ENCODE data around the gene HNRNPC. TPM values are rescaled to one million over a fixed set of nuclear protein-coding genes. Genes with fewer than 3 reads are reported as not detected.

Gene HNRNPC
- polyA plus RNA-seq, 1 donor (not counting 4 experiments of a cell fraction or from before 2014, with no cell fraction given) = 871 TPM

DNA sequence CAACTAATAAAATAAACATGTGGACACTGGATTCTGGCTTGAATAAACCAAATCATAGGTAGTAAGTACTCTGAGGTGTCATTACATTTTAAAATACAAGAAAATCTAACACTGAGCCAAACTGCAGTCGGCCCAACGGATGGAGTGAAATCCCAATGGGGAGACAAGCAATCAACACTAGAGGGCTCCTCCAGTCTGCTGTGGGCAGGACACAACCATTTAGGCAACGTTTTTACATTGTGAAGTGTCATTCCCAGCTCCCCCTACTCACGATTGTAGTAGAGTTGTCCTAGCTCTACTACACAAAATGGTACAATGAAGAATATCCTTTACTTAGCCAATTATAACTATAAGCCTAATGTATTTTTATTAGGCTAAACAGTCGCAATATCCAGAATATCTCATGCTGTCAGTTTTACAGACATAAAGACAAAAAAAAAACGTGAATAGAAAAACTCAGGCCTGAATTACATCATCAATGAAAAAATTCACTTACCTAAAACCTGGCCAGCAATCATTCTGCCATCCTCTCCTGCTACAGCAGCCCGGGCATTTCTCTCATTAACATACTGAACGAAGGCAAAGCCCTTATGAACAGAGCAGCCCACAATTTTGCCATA, 35.7 kb downstream of the HNRNPC start:
- no peak overlapping the region for H3K27ac ChIP-seq (ENCODE audit: control insufficient read depth, insufficient read depth, low read length)
- H3K36me3 ChIP-seq (ENCODE audit: control insufficient read depth in 2 of 2, extremely low read depth in 1 of 2, insufficient read depth in 2 of 2, low read length in 2 of 2) = peaks cover 26 to 47% of the 10 kb centered on the region in 2 experiments
- H3K79me2 ChIP-seq (ENCODE audit: control insufficient read depth, insufficient read depth, low read length) = peaks cover 99% of the 10 kb centered on the region
- no peak for DNase-seq (ENCODE audit: low read depth, low spot score)
- H4K20me1 ChIP-seq (ENCODE audit: control insufficient read depth, extremely low read depth, insufficient read depth, low read length) = peaks cover 49% of the 10 kb centered on the region
- TF ChIP-seq EZH2 (IDR thresholded peaks at IDR 0.05; ENCODE audit: low read length) = no peak
- peak; percentile 8 to 39 (median 29) for TF ChIP-seq CTCF (optimal IDR thresholded peaks at IDR 0.05 in 1 of 3, IDR thresholded peaks at IDR 0.05 in 1 of 3, conservative IDR thresholded peaks at IDR 0.05 in 1 of 3; ENCODE audit: extremely low read depth in 1 of 3, insufficient read depth in 2 of 3, low read length in 3 of 3)
- H3K9ac ChIP-seq (ENCODE audit: control insufficient read depth, extremely low read depth, insufficient read depth, low read length) = no peak overlapping the region
- no peaks in the 10 kb centered on the region for H3K9me3 ChIP-seq (ENCODE audit: control insufficient read depth, low read depth, low read length)
- H3K4me2 ChIP-seq (ENCODE audit: control insufficient read depth, extremely low read depth, insufficient read depth, low read depth, low read length) = no peak overlapping the region
- H3K4me3 ChIP-seq (ENCODE audit: control insufficient read depth in 2 of 3, extremely low read depth in 1 of 3, insufficient read depth in 2 of 3, low read depth in 1 of 3, low read length in 3 of 3) = no peak overlapping the region
- no peaks in the 10 kb centered on the region for H3K27me3 ChIP-seq (ENCODE audit: control insufficient read depth, extremely low read depth, insufficient read depth, low read length)
- FAIRE-seq = no peak
- no peaks in the 10 kb centered on the region for H3K4me1 ChIP-seq (ENCODE audit: control insufficient read depth, extremely low read depth, insufficient read depth, low read length)
- H3K9me1 ChIP-seq (ENCODE audit: control insufficient read depth, extremely low read depth, insufficient read depth, low read length) = no peaks in the 10 kb centered on the region
- H2AFZ ChIP-seq (ENCODE audit: control insufficient read depth, low read length) = no peak overlapping the region
- dilution Hi-C loops (cut with MboI; ENCODE audit: extremely low pct_ligation_motif_present, low sequenced_read_pairs) = no loop called here

- Histone ChIP-seq H4K20me1 (ENCODE audit: control insufficient read depth, extremely low read depth, insufficient read depth, low read length) (peaks cover 41% of the 10 kb centered on the region), H3K4me2 (ENCODE audit: control insufficient read depth, extremely low read depth, insufficient read depth, low read depth, low read length) (no peak overlapping the region), H3K9ac (ENCODE audit: control insufficient read depth, extremely low read depth, insufficient read depth, low read length) (no peak overlapping the region), H3K79me2 (ENCODE audit: control insufficient read depth, insufficient read depth, low read length) (peaks cover 98% of the 10 kb centered on the region), H3K36me3 (ENCODE audit: control insufficient read depth in 2 of 2, extremely low read depth in 1 of 2, insufficient read depth in 2 of 2, low read length in 2 of 2) (peaks cover 31 to 53% of the 10 kb centered on the region in 2 experiments), H3K4me1 (ENCODE audit: control insufficient read depth, extremely low read depth, insufficient read depth, low read length) (no peaks in the 10 kb centered on the region), H3K4me3 (ENCODE audit: control insufficient read depth in 2 of 3, extremely low read depth in 1 of 3, insufficient read depth in 2 of 3, low read depth in 1 of 3, low read length in 3 of 3) (no peak overlapping the region), H3K27me3 (ENCODE audit: control insufficient read depth, extremely low read depth, insufficient read depth, low read length) (no peaks in the 10 kb centered on the region), H3K9me1 (ENCODE audit: control insufficient read depth, extremely low read depth, insufficient read depth, low read length) (no peaks in the 10 kb centered on the region), H2AFZ (ENCODE audit: control insufficient read depth, low read length) (no peak overlapping the region), H3K27ac (ENCODE audit: control insufficient read depth, insufficient read depth, low read length) (no peak overlapping the region), H3K9me3 (ENCODE audit: control insufficient read depth, low read depth, low read length) (no peaks in the 10 kb centered on the region)
- dilution Hi-C loops (cut with MboI; ENCODE audit: extremely low pct_ligation_motif_present, low sequenced_read_pairs) = no loop called here
- FAIRE-seq (no peak), DNase-seq (ENCODE audit: low read depth, low spot score) (no peak)
- TF ChIP-seq CTCF (optimal IDR thresholded peaks at IDR 0.05 in 1 of 3, IDR thresholded peaks at IDR 0.05 in 1 of 3, conservative IDR thresholded peaks at IDR 0.05 in 1 of 3; ENCODE audit: extremely low read depth in 1 of 3, insufficient read depth in 2 of 3, low read length in 3 of 3) (no peak), EZH2 (IDR thresholded peaks at IDR 0.05; ENCODE audit: low read length) (no peak)
Measured at GRCh38 chr14:21231020-21231652, 38.1 kb downstream of the HNRNPC start.
